DOHH2 (cell line): ENCODE measurements around the gene FABP7.

Experiments
- CTCF ChIP-seq: fragments of 200-600 bp; sonication (generic); IDR thresholded peaks from one replicate; pipeline ENCODE4 v1.5.1; 2014; ENCODE audit warnings: antibody characterized with exemption, mild to moderate bottlenecking, low read depth, low read length; ENCODE audit not compliant: poor library complexity, severe bottlenecking
- EZH2phosphoT487 ChIP-seq: fragments of 200-600 bp; sonication (generic); IDR thresholded peaks from 2 replicates; pipeline ENCODE4 v1.6.1; 2017; ENCODE audit warnings: borderline replicate concordance, mild to moderate bottlenecking, antibody characterized with exemption, low read length, moderate library complexity, mixed read lengths

- TF ChIP-seq CTCF (no peak), EZH2phosphoT487 (no peak)
These were observed 30.7 kb downstream of the FABP7 start for GRCh38 chr6:122810189-122810588.
